HG03565 (cell line): ENCODE data around the gene TSC22D4.

ENCODE experiments used
- ATAC-seq: cut with Tn5 transposase; IDR thresholded peaks from one replicate; pipeline ENCODE4 v1.9.1; 2021; ENCODE audit warnings: mild to moderate bottlenecking, moderate library complexity; ENCODE audit not compliant: unreplicated experiment

The TSC22D4 gene

GRCh38 chr7:100430493-100431285, 48.3 kb downstream of the TSC22D4 start:
- ATAC-seq = no peak

GRCh38 chr7:100429637-100430492, 49.1 kb downstream of the TSC22D4 start, which contains the start of gene MEPCE:
Gene MEPCE, plus strand, starts transcription at chr7:100429831. Its CDS starts 188 bp downstream, at chr7:100430019.
- ATAC-seq = peak; percentile 23

- ATAC-seq = peak; percentile 46
These were observed 49.9 kb downstream of the TSC22D4 start for GRCh38 chr7:100428967-100429636.

DNA sequence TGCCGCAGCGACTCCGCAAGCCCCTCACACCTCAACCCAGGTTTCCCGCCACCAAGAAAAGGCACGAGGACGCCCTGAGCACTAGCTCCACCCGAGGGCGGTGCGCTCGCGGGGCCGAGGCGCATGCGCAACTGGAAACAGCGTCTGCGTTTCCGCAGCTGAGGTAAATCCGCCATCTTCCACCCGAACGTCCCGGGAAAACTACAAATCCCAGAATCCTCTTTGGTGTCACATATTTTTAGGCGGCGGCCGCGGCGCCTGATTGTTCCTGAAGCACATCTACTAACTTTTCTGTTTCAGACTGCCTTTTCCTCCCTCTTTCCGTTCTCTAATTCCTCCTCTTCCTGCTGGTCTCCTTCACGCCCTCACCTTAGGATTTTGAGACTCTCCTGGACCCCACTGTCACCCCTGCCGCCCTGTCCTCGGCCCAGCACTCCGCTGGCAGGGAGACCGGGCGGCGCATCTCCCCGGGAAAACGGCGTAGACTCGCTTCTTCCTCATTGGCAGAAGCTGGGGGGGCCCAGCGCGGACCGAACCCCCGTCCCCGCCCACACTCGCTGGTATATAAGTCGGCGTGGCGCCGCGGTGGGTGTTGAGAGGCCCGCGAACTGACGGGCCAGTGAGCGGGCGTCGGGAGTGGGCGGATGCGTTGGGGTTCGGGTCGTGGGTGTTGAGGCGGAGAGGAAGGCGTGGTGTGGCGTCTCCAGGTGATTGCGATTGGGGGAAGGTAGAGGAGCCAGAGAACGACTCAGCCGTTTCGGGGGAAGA, 50.6 kb downstream of the TSC22D4 start, which contains the start of gene ZCWPW1:
Gene ZCWPW1, minus strand, starts transcription at position 505 of the 768 bp plus-strand sequence. CDS start 8,054 bp downstream, outside the sequence.
- ATAC-seq = peak; percentile 25

GRCh38 chr7:100427762-100428198, 51.2 kb downstream of the TSC22D4 start:
- no peak for ATAC-seq

GRCh38 chr7:100426516-100426915, 52.5 kb downstream of the TSC22D4 start:
- no peak for ATAC-seq

DNA sequence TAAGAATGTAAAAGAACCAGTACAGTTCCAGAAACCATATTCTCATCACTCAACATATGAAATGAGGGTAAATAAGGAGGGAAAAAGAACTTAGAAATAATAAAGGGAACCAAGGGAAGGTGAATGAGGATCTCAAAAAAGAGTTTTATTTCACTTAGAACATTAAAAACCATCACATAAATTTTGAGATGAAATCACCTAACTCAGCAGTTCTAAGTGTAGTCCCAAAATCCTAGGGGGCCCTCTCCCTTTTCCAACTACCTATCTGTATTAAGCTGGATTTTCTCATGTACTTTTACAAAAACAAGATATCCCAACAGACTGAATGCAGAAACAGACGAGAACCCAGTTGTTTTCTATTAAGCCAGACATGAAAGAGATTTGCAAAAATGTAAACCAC, 53.7 kb downstream of the TSC22D4 start:
- no peak for ATAC-seq

DNA sequence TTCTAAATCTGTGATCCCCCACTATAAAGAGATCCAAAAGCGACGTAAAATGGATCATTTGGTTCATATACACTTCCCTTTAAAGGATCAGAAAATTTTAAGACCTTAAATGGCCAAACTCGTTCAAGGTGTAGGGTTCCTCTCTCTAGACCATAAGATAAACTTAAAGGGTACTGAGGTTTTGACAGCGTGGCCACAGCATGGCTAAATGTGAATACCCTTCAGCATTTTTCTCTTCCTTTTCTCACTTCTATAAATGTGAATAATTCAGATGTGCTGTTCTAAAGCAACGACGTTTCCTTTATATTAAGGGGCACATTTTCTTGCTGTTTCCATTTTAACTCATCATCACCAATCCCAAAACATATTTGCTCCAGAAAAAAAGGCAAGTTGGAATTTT, 55.7 kb downstream of the TSC22D4 start:
- ATAC-seq = no peak

GRCh38 chr7:100419660-100420226, 59.3 kb downstream of the TSC22D4 start:
- ATAC-seq = no peak

DNA sequence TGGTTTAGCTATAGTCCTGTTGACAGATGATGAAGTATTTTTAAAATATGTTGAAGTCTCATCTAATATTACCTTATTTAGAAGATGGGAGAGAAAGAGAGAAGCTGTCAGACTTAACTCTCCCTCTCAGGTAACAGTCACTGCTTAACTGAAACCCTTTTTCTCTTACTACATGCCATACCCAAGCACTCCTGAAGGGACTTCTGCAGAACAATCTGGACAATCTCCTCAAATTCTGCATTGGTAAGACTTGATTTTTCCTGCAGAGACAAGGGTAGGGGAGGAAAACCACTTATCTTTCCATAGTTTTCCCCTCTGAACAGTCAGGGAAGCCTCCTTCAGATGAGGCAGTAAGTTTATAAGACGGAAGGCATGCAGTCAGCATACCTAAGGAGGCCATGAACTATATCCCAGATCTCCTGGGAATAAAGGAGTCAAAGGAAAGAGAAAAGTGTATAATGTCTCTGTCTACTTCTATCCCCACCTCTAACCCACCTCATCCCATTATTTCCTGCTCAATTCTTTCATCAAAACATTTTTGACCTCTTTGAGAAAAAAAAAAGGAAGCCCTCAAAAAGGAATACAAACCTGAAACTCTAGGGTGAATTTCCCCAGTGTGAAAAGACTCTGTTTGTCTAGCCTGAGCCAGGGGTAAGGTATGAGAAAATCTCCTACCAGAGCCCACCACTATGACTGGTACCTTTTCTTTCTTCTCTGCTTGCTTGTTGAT, 59.9 kb downstream of the TSC22D4 start:
- ATAC-seq = no peak
